ENCODE results near the gene NDRG3. TPM values are rescaled to one million over a fixed set of nuclear protein-coding genes. Genes with fewer than 3 reads are reported as not detected.

NDRG3 gene
- total and polyA plus RNA-seq, 2 of the 8 experiments (the other 6 are each of a cell fraction or from before 2014, with no cell fraction given) = 25.7 to 32.3 TPM

Small RNAs within 50 kb of the gene (small RNA-seq; reads per million reads assigned to genes)
- not detected for gene RF00019 (ENCODE audit: insufficient read depth)

Other genes with a start within 250 kb of the NDRG3 start
- 193 TPM in 2 replicates for gene MYL9, start 204.6 kb downstream of the NDRG3 start, total RNA-seq (2021; fragmentation: NEBNext Ultra II Directional; extraction: Animal tissue kit (Norgen Biotek cat#: 25700))
- 26.8 and 33.6 TPM in 2 replicates for gene MYL9, start 204.6 kb downstream of the NDRG3 start, polyA plus RNA-seq (2011; rRNA removed)
- gene TGIF2, start 172.5 kb downstream of the NDRG3 start, total RNA-seq (2021; fragmentation: NEBNext Ultra II Directional; extraction: Animal tissue kit (Norgen Biotek cat#: 25700)) = 76.7 and 77.7 TPM in 2 replicates
- 49.7 and 74.5 TPM in 2 replicates for gene TGIF2, start 172.5 kb downstream of the NDRG3 start, polyA plus RNA-seq (2011; rRNA removed)
- gene RAB5IF, start 140.3 kb downstream of the NDRG3 start, total RNA-seq (2021; fragmentation: NEBNext Ultra II Directional; extraction: Animal tissue kit (Norgen Biotek cat#: 25700)) = 94.2 and 95.5 TPM in 2 replicates
- 98.4 and 148 TPM in 2 replicates for gene RAB5IF, start 140.3 kb downstream of the NDRG3 start, polyA plus RNA-seq (2011; rRNA removed)
- gene SLA2, start 99.9 kb downstream of the NDRG3 start, total RNA-seq (2021; fragmentation: NEBNext Ultra II Directional; extraction: Animal tissue kit (Norgen Biotek cat#: 25700)) = 0.19 TPM in 1 of 2 replicates, not detected in the other
- 0.17 and 0.18 TPM in 2 replicates for gene SLA2, start 99.9 kb downstream of the NDRG3 start, polyA plus RNA-seq (2011; rRNA removed)
- 24.8 and 26.2 TPM in 2 replicates for gene DSN1, start 27.7 kb upstream of the NDRG3 start, total RNA-seq (2021; fragmentation: NEBNext Ultra II Directional; extraction: Animal tissue kit (Norgen Biotek cat#: 25700))
- 8.5 and 12.0 TPM in 2 replicates for gene DSN1, start 27.7 kb upstream of the NDRG3 start, polyA plus RNA-seq (2011; rRNA removed)
- gene TLDC2, start 130.0 kb upstream of the NDRG3 start, total RNA-seq (2021; fragmentation: NEBNext Ultra II Directional; extraction: Animal tissue kit (Norgen Biotek cat#: 25700)) = 0.23 and 0.34 TPM in 2 replicates
- 0.20 and 0.29 TPM in 2 replicates for gene TLDC2, start 130.0 kb upstream of the NDRG3 start, polyA plus RNA-seq (2011; rRNA removed)
- 37.1 and 39.5 TPM in 2 replicates for gene SAMHD1, start 205.6 kb upstream of the NDRG3 start, total RNA-seq (2021; fragmentation: NEBNext Ultra II Directional; extraction: Animal tissue kit (Norgen Biotek cat#: 25700))
- gene SAMHD1, start 205.6 kb upstream of the NDRG3 start, polyA plus RNA-seq (2011; rRNA removed) = 16.3 and 22.0 TPM in 2 replicates

All from H1 (cell line).